Hepatocyte (in vitro differentiated cells): ENCODE results near the gene ETV6. TPM values are rescaled to one million over a fixed set of nuclear protein-coding genes. Genes with fewer than 3 reads are reported as not detected.

Experiments used
- DNase-seq: peaks from one replicate; pipeline ENCODE4 v3.0.0-alpha.2; 2016; ENCODE audit warnings: low spot score
- H2AFZ ChIP-seq: fragments of 200-600 bp; sonication (generic); 2 replicates; pipeline ENCODE4 v1.6.0; 2016; ENCODE audit warnings: antibody characterized with exemption, mild to moderate bottlenecking
- H3K27ac ChIP-seq: fragments of 200-600 bp; sonication (generic); 2 replicates; pipeline ENCODE4 v1.5.1; 2016; ENCODE audit warnings: mild to moderate bottlenecking
- H3K27me3 ChIP-seq: fragments of 200-600 bp; sonication (generic); 2 replicates; pipeline ENCODE4 v1.6.1; 2016
- H3K36me3 ChIP-seq: fragments of 200-600 bp; sonication (generic); replicated peaks from 2 replicates; pipeline ENCODE4 v1.5.1; 2016; ENCODE audit warnings: low read depth; ENCODE audit not compliant: insufficient read depth
- H3K4me1 ChIP-seq: fragments of 200-600 bp; sonication (generic); 2 replicates; pipeline ENCODE4 v1.5.1; 2016; ENCODE audit warnings: mild to moderate bottlenecking, moderate library complexity; ENCODE audit not compliant: insufficient read depth
- H3K4me2 ChIP-seq: fragments of 200-600 bp; sonication (generic); 2 replicates; pipeline ENCODE4 v1.6.0; 2016
- H3K4me3 ChIP-seq: fragments of 200-600 bp; sonication (generic); 2 replicates; pipeline ENCODE4 v1.5.1; 2016; ENCODE audit warnings: mild to moderate bottlenecking
- H3K79me2 ChIP-seq: fragments of 200-600 bp; sonication (generic); 2 replicates; pipeline ENCODE4 v1.6.0; 2017; ENCODE audit warnings: mild to moderate bottlenecking
- H3K9me2 ChIP-seq: fragments of 200-600 bp; sonication (generic); replicated peaks from 2 replicates; pipeline ENCODE4 v1.6.0; 2017; ENCODE audit warnings: mild to moderate bottlenecking; ENCODE audit not compliant: insufficient read depth
- H3K9me3 ChIP-seq: fragments of 200-600 bp; sonication (generic); 2 replicates; pipeline ENCODE4 v1.5.1; 2016; ENCODE audit warnings: low read depth, mild to moderate bottlenecking
- H4K20me1 ChIP-seq: fragments of 200-600 bp; sonication (generic); 2 replicates; pipeline ENCODE4 v1.6.0; 2016; ENCODE audit warnings: mild to moderate bottlenecking; ENCODE audit not compliant: insufficient read depth, poor library complexity, severe bottlenecking
- EZH2 ChIP-seq: fragments of 200-600 bp; sonication (generic); IDR thresholded peaks from 2 replicates; pipeline ENCODE4 v1.6.1; 2016; ENCODE audit warnings: antibody characterized with exemption, mild to moderate bottlenecking, borderline replicate concordance
- EZH2phosphoT487 ChIP-seq: fragments of 200-600 bp; sonication (generic); IDR thresholded peaks from one replicate; pipeline ENCODE4 v1.6.1; 2018; ENCODE audit warnings: antibody characterized with exemption, mild to moderate bottlenecking, low read depth, moderate library complexity; ENCODE audit not compliant: unreplicated experiment, severe bottlenecking
- WGBS: methylation state at CpG from one replicate; pipeline ENCODE4 v1.1.6; 2016; ENCODE audit warnings: low lambda C conversion rate; ENCODE audit errors: missing lambda C conversion rate; 5-methylcytosine and 5-hydroxymethylcytosine counted together
- polyA plus RNA-seq: library from polyadenylated mRNA; unstranded; fragments of >200 nt; fragmentation: Nextera tagmentation; extraction: Ambion mirVana; gene quantifications from 2 replicates; pipeline ENCODE4 v1.2.1, GENCODE V29; 2016
- total RNA-seq: library from RNA; depleted of rRNA; stranded (reverse); fragments of >200 nt; gene quantifications from 2 replicates; pipeline ENCODE4 v1.2.3, GENCODE V29; 2014
- TF ChIP-seq, protein P1 (sequence below): fragments of 200-600 bp; sonication (generic); IDR thresholded peaks from 2 replicates; pipeline ENCODE4 v1.5.1; 2016; ENCODE audit warnings: antibody characterized with exemption, mild to moderate bottlenecking; ENCODE audit not compliant: poor library complexity

ETV6 gene
- total and polyA plus RNA-seq, 2 experiments from 2014 or later = 8.0 to 9.7 TPM

DNA sequence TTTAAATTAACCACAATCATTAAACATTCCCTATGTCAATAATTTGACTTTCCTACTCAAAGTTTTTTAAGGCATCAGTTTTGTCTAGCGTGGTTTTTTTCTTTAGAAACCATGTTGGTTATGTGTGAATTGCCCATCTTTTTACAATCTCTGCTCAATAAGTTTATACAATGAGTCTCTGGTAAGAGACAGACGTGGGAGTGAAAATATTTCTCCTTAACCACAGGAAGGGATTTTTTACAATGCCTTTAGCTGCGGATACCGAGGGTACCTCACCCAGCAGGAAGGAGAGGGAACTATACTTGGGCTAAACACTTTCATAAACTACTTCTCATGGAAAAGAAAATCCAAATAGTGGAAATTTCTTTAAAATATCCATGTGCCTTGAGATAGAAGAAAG is 229.8 kb downstream of the ETV6 start:
- no peaks in the 10 kb centered on the region for H3K27me3 ChIP-seq
- no peaks in the 10 kb centered on the region for H3K9me3 ChIP-seq
- no peak overlapping the region for H2AFZ ChIP-seq
- H4K20me1 ChIP-seq = no peaks in the 10 kb centered on the region
- H3K79me2 ChIP-seq = peaks cover 7% of the 10 kb centered on the region
- H3K4me3 ChIP-seq = no peak overlapping the region
- no peak overlapping the region for H3K4me2 ChIP-seq
- WGBS = 56% methylated on average over 4 of the region's 4 CpGs
- TF ChIP-seq EZH2phosphoT487 (no peak), EZH2 (no peak)
- TF ChIP-seq, protein P1, sequence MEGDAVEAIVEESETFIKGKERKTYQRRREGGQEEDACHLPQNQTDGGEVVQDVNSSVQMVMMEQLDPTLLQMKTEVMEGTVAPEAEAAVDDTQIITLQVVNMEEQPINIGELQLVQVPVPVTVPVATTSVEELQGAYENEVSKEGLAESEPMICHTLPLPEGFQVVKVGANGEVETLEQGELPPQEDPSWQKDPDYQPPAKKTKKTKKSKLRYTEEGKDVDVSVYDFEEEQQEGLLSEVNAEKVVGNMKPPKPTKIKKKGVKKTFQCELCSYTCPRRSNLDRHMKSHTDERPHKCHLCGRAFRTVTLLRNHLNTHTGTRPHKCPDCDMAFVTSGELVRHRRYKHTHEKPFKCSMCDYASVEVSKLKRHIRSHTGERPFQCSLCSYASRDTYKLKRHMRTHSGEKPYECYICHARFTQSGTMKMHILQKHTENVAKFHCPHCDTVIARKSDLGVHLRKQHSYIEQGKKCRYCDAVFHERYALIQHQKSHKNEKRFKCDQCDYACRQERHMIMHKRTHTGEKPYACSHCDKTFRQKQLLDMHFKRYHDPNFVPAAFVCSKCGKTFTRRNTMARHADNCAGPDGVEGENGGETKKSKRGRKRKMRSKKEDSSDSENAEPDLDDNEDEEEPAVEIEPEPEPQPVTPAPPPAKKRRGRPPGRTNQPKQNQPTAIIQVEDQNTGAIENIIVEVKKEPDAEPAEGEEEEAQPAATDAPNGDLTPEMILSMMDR = no peak
- no peak overlapping the region for H3K27ac ChIP-seq
- no peaks in the 10 kb centered on the region for H3K9me2 ChIP-seq
- H3K4me1 ChIP-seq = peaks cover 11% of the 10 kb centered on the region
- DNase-seq = no peak
- no peaks in the 10 kb centered on the region for H3K36me3 ChIP-seq

DNA sequence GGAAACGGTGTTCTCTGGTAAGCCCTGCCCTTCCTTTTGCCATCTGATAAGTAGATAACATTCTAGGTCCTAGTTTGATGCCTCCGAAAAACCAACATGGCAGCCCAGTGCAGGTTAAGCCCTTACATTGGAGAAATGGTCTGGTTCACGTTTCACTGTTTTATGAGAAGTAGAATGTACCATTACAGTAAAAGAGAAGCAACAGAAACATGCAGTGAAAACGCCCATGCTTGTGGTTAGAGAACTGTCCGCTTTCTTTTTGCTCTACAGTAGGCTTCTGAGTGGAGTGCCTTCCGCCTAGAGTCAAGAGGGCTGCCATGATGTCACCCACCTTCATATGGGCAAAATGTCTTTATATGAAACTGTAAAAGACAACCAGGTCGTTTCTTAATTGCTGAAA is 230.9 kb downstream of the ETV6 start:
- Histone ChIP-seq H3K27ac (no peak overlapping the region), H4K20me1 (no peaks in the 10 kb centered on the region), H3K9me3 (no peaks in the 10 kb centered on the region), H3K4me2 (no peak overlapping the region), H3K27me3 (no peaks in the 10 kb centered on the region), H3K9me2 (no peaks in the 10 kb centered on the region), H3K79me2 (peaks cover 5% of the 10 kb centered on the region), H3K4me1 (peaks cover 19% of the 10 kb centered on the region), H3K4me3 (no peak overlapping the region), H3K36me3 (no peaks in the 10 kb centered on the region), H2AFZ (no peak overlapping the region)
- DNase-seq = no peak
- TF ChIP-seq EZH2 (no peak), EZH2phosphoT487 (no peak)
- TF ChIP-seq, protein P1 = no peak
- 90% methylated on average over 7 of the region's 7 CpGs for WGBS

DNA sequence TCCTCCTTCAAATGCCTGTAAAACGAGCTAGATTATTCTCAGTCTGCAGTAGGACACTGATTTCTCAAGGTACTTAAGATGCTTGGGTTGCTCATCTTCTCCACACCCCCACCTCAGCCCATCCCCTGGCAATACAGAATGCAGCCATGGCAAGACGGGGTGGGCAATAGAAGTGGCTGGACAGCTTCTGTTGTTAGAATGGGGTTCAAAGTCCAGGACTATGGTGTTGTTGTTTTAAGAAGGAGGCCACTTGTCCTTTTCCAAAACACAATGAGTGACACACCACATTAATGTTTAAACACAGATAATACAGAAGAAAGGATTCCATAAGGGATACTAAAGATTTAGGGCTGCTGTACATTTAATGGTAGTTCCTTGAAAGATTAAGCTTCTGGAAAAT is 232.4 kb downstream of the ETV6 start:
- no peaks in the 10 kb centered on the region for H4K20me1 ChIP-seq
- DNase-seq = no peak
- 60% methylated on average over 2 of the region's 2 CpGs for WGBS
- H3K9me2 ChIP-seq = no peaks in the 10 kb centered on the region
- H2AFZ ChIP-seq = no peak overlapping the region
- H3K27me3 ChIP-seq = no peaks in the 10 kb centered on the region
- peaks cover 25% of the 10 kb centered on the region for H3K4me1 ChIP-seq
- no peaks in the 10 kb centered on the region for H3K9me3 ChIP-seq
- H3K27ac ChIP-seq = peak overlapping the region; percentile 31
- no peaks in the 10 kb centered on the region for H3K36me3 ChIP-seq
- H3K4me3 ChIP-seq = no peak overlapping the region
- H3K4me2 ChIP-seq = no peak overlapping the region
- TF ChIP-seq, protein P1 = no peak
- no peak for TF ChIP-seq EZH2phosphoT487
- no peak for TF ChIP-seq EZH2
- peaks cover 5% of the 10 kb centered on the region for H3K79me2 ChIP-seq

DNA sequence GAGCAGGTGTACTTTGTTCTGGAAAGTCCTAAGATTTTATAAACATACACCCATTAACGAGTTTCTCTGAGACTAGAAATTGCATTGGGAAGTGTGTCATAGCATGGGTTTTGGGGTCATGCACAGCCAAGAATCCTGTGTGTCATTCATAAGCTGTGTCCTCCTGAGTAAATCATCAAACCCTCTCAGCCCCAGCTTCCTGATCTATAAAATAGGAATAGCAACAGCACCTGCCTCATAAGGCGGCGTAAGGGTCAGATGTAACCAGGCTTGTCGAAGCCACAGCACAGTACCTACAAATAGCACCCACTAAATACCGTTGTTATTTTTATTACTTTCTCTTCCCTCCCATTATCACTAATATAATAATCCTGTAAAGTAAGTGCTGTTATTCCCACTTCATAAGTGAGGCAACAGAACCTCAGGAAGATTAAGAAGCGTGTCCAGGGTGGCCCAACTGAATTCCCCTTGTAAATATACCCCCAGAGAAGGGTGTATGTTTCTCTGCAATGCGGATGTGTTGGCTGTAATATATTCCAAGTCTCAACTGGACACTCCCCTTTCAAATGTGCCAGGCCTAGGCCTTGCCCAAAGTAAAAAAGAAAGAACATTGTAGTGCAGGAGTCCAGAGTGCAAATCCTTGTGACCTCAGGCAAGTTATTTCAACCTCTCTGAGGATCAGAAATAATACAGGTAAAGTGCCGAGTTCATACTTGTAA is 233.0 kb downstream of the ETV6 start:
- no peak for DNase-seq
- Histone ChIP-seq H3K4me3 (no peak overlapping the region), H2AFZ (no peak overlapping the region), H3K4me2 (no peak overlapping the region), H3K36me3 (no peaks in the 10 kb centered on the region), H3K27ac (peak overlapping the region; percentile 31), H3K27me3 (no peaks in the 10 kb centered on the region), H3K79me2 (peaks cover 5% of the 10 kb centered on the region), H3K4me1 (peaks cover 25% of the 10 kb centered on the region), H3K9me3 (no peaks in the 10 kb centered on the region), H3K9me2 (no peaks in the 10 kb centered on the region), H4K20me1 (no peaks in the 10 kb centered on the region)
- WGBS = 83% methylated on average over 8 of the region's 8 CpGs
- TF ChIP-seq EZH2 (no peak), EZH2phosphoT487 (no peak)
- TF ChIP-seq, protein P1 = no peak
